Measurements from ENCODE around the gene TMEM185B.

- TF ChIP-seq EZH2 (IDR thresholded peaks at IDR 0.05; ENCODE audit: insufficient read depth, low read length) = no peak
- TF ChIP-seq, protein P1, sequence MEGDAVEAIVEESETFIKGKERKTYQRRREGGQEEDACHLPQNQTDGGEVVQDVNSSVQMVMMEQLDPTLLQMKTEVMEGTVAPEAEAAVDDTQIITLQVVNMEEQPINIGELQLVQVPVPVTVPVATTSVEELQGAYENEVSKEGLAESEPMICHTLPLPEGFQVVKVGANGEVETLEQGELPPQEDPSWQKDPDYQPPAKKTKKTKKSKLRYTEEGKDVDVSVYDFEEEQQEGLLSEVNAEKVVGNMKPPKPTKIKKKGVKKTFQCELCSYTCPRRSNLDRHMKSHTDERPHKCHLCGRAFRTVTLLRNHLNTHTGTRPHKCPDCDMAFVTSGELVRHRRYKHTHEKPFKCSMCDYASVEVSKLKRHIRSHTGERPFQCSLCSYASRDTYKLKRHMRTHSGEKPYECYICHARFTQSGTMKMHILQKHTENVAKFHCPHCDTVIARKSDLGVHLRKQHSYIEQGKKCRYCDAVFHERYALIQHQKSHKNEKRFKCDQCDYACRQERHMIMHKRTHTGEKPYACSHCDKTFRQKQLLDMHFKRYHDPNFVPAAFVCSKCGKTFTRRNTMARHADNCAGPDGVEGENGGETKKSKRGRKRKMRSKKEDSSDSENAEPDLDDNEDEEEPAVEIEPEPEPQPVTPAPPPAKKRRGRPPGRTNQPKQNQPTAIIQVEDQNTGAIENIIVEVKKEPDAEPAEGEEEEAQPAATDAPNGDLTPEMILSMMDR (IDR thresholded peaks at IDR 0.05; ENCODE audit: insufficient read depth, low read depth, low read length) = no peak
Measured at GRCh38 chr2:120228503-120228902, 5.3 kb upstream of the TMEM185B start.

Measured in astrocyte (in vitro differentiated cells and primary cell).